AG08395 (cell line): Measurements from ENCODE around the gene UBE3C.
"Not testable (repeated sequence)": the region's sequence is repeated elsewhere in the genome, so short reads cannot be mapped to it uniquely, and the experiment has no call there.

ENCODE experiments used
- DNase-seq: peaks from one replicate; pipeline ENCODE4 v3.0.0; 2012; ENCODE audit warnings: mixed read lengths, low spot score

UBE3C gene

GRCh38 chr7:157271991-157272324 lies 133.2 kb downstream of the UBE3C start:
- DNase-seq, result peak; percentile 86

- no peak for DNase-seq
Observed at GRCh38 chr7:157272351-157273207, 133.9 kb downstream of the UBE3C start.

GRCh38 chr7:157273208-157274093 lies 134.7 kb downstream of the UBE3C start:
- DNase-seq, result peak; percentile 87

- DNase-seq, result not testable (repeated sequence)
Observed at GRCh38 chr7:157274094-157274634, 135.4 kb downstream of the UBE3C start.

GRCh38 chr7:157274991-157275427 lies 136.3 kb downstream of the UBE3C start:
- no peak for DNase-seq

- DNase-seq, result no peak
Observed at GRCh38 chr7:157276091-157276561, 137.4 kb downstream of the UBE3C start.

GRCh38 chr7:157276731-157277562 lies 138.2 kb downstream of the UBE3C start:
- peak; percentile 54 for DNase-seq

- not testable (repeated sequence) for DNase-seq
Observed at GRCh38 chr7:157277568-157277967, 138.8 kb downstream of the UBE3C start.

GRCh38 chr7:157278167-157278790 lies 139.6 kb downstream of the UBE3C start:
- DNase-seq, result no peak

- DNase-seq, result peak; percentile 55
Observed at GRCh38 chr7:157278791-157279724, 140.3 kb downstream of the UBE3C start.

- DNase-seq, result no peak
Observed at GRCh38 chr7:157279741-157280215, 141.1 kb downstream of the UBE3C start.

- no peak for DNase-seq
Observed at GRCh38 chr7:157280216-157280841, 141.6 kb downstream of the UBE3C start.

GRCh38 chr7:157281221-157281998 lies 142.7 kb downstream of the UBE3C start:
- DNase-seq, result no peak

- DNase-seq, result no peak
Observed at GRCh38 chr7:157282141-157282801, 143.5 kb downstream of the UBE3C start.

GRCh38 chr7:157284229-157285014 lies 145.7 kb downstream of the UBE3C start:
- DNase-seq, result no peak

- no peak for DNase-seq
Observed at GRCh38 chr7:157291404-157292080, 152.8 kb downstream of the UBE3C start.

- DNase-seq, result no peak
Observed at GRCh38 chr7:157292258-157292657, 153.5 kb downstream of the UBE3C start.
